Caco-2 (cell line): ENCODE measurements around the gene KRTAP3-3. TPM values are rescaled to one million over a fixed set of nuclear protein-coding genes. Genes with fewer than 3 reads are reported as not detected.

Experiments used
- BruUV-seq: library from RNA; stranded (reverse); fragments of 400-500 nt; replicated peaks from 2 replicates; lab custom pipeline; 2021; lab: Mats Ljungman, UMichigan
- CTCF ChIA-PET: fragments of 300-600 bp; sonication (Branson Sonifier 250); formaldehyde crosslinking; loops from one replicate; lab custom pipeline; 2022; ENCODE audit warnings: antibody characterized with exemption; lab: Charles Lee
- POLR2A ChIA-PET: fragments of 300-600 bp; sonication (Branson Sonifier 250); formaldehyde crosslinking; loops from one replicate; lab custom pipeline; 2022; ENCODE audit warnings: antibody characterized with exemption; lab: Charles Lee
- DNase-seq, 2 experiments: peaks; one replicate each; pipeline versions ENCODE4 v3.0.0 to v3.0.0-alpha.2; 2020 to 2022
- H3K27me3 ChIP-seq: replicated peaks from 2 replicates; pipeline ENCODE4 v1.6.0; 2011; ENCODE audit warnings: low read length; ENCODE audit not compliant: control insufficient read depth, insufficient read depth
- H3K36me3 ChIP-seq: 2 replicates; pipeline ENCODE4 v1.5.1; 2011; ENCODE audit warnings: low read length; ENCODE audit not compliant: control insufficient read depth, insufficient read depth
- H3K4me1 ChIP-seq: fragments of 250-450 bp; sonication (Bioruptor Pico); 2 replicates; pipeline ENCODE4 v1.5.1; 2020; ENCODE audit warnings: mild to moderate bottlenecking
- H3K4me3 ChIP-seq: 2 replicates; pipeline ENCODE4 v1.5.1; 2011; ENCODE audit warnings: low read depth, mild to moderate bottlenecking, control low read depth, low read length
- H3K9me3 ChIP-seq: fragments of 250-450 bp; sonication (Bioruptor Pico); 2 replicates; pipeline ENCODE4 v1.5.1; 2020; ENCODE audit warnings: mild to moderate bottlenecking, moderate library complexity
- H3K27ac Mint-ChIP-seq: one replicate; pipeline ENCODE4 v1.8.0; 2022; ENCODE audit warnings: mixed read lengths; ENCODE audit not compliant: unreplicated experiment
- H3K27me3 Mint-ChIP-seq: one replicate; pipeline ENCODE4 v1.8.0; 2022; ENCODE audit warnings: mixed read lengths; ENCODE audit not compliant: insufficient read depth, unreplicated experiment
- H3K36me3 Mint-ChIP-seq: one replicate; pipeline ENCODE4 v1.8.0; 2022; ENCODE audit warnings: mild to moderate bottlenecking, mixed read lengths; ENCODE audit not compliant: insufficient read depth, unreplicated experiment
- H3K4me1 Mint-ChIP-seq: one replicate; pipeline ENCODE4 v1.8.0; 2022; ENCODE audit warnings: low read depth, mixed read lengths; ENCODE audit not compliant: unreplicated experiment
- H3K4me3 Mint-ChIP-seq: one replicate; pipeline ENCODE4 v1.8.0; 2022; ENCODE audit warnings: mild to moderate bottlenecking, moderate library complexity, mixed read lengths; ENCODE audit not compliant: unreplicated experiment
- H3K9me3 Mint-ChIP-seq: one replicate; pipeline ENCODE4 v1.8.0; 2022; ENCODE audit warnings: mixed read lengths; ENCODE audit not compliant: unreplicated experiment
- CTCF ChIP-seq, 2 experiments: fragments of 200-600 bp in 1 of 2; IDR thresholded peaks; 1 replicate in 1 of 2; 2 replicates in 1 of 2; pipeline versions ENCODE4 v1.5.1 to v1.8.0; 2011 to 2022; ENCODE audit warnings: antibody characterized with exemption in 1 of 2, control low read depth in 1 of 2, inconsistent platforms in 1 of 2, low read depth in 1 of 2, low read length in 1 of 2, mild to moderate bottlenecking in 1 of 2, moderate library complexity in 1 of 2; ENCODE audit not compliant: insufficient read depth in 1 of 2, severe bottlenecking in 1 of 2, unreplicated experiment in 1 of 2
- intact Hi-C: fragments of 100-400 bp; cut with micrococcal nuclease; formaldehyde crosslinking; loops from one replicate; pipeline ENCODE4 v1.10.0; 2022; ENCODE audit not compliant: unreplicated experiment
- total RNA-seq: library from RNA; stranded (reverse); gene quantifications from 2 replicates; pipeline ENCODE4 v1.2.3, GENCODE V29; 2022

KRTAP3-3 gene
- total RNA-seq, 1 experiment from 2014 or later = not detected

GRCh38 chr17:41026715-41027471 lies 32.9 kb upstream of the KRTAP3-3 start, which contains the start of gene KRTAP1-5:
Gene KRTAP1-5 (minus strand): TSS chr17:41027208. CDS start chr17:41027155, 53 bp downstream.
- Mint-ChIP-seq H3K27me3 (no peaks in the 10 kb centered on the region), H3K4me3 (no peak within 1 kb of the TSS), H3K9me3 (peaks cover 13% of the 10 kb centered on the region), H3K36me3 (no peaks in the 10 kb centered on the region), H3K27ac (no peak within 1 kb of the TSS), H3K4me1 (no peaks in the 10 kb centered on the region)
- CTCF ChIA-PET = no interaction called here
- H3K4me3 ChIP-seq = no peak within 1 kb of the TSS
- no peak for DNase-seq
- intact Hi-C loops = no loop called here
- no peaks in the 10 kb centered on the region for H3K9me3 ChIP-seq
- POLR2A ChIA-PET = no interaction called here
- H3K27me3 ChIP-seq = no peaks in the 10 kb centered on the region
- no peak for TF ChIP-seq CTCF (IDR thresholded peaks at IDR 0.05; ENCODE audit: insufficient read depth in 1 of 2, low read depth in 1 of 2, low read length in 1 of 2, severe bottlenecking in 1 of 2, unreplicated experiment in 1 of 2)
- no peaks in the 10 kb centered on the region for H3K4me1 ChIP-seq
- no TSS peak for BruUV-seq
- no peaks in the 10 kb centered on the region for H3K36me3 ChIP-seq

- no peak overlapping the region for H3K4me3 Mint-ChIP-seq
- CTCF ChIA-PET = no interaction called here
Measured at GRCh38 chr17:41024697-41025096, 30.7 kb upstream of the KRTAP3-3 start.

GRCh38 chr17:41020336-41020735 lies 26.4 kb upstream of the KRTAP3-3 start:
- BruUV-seq = no TSS peak
- no peak for TF ChIP-seq CTCF (IDR thresholded peaks at IDR 0.05; ENCODE audit: insufficient read depth in 1 of 2, low read depth in 1 of 2, low read length in 1 of 2, severe bottlenecking in 1 of 2, unreplicated experiment in 1 of 2)
- intact Hi-C loops = no loop called here
- Mint-ChIP-seq H3K4me3 (no peak overlapping the region), H3K4me1 (peaks cover 14% of the 10 kb centered on the region), H3K36me3 (no peaks in the 10 kb centered on the region), H3K27ac (no peak overlapping the region), H3K9me3 (peaks cover 17% of the 10 kb centered on the region), H3K27me3 (no peaks in the 10 kb centered on the region)
- DNase-seq = peak; percentile 31 to 61
- no peaks in the 10 kb centered on the region for H3K9me3 ChIP-seq
- peaks cover 36% of the 10 kb centered on the region for H3K4me1 ChIP-seq
- no peaks in the 10 kb centered on the region for H3K36me3 ChIP-seq
- POLR2A ChIA-PET = no interaction called here
- CTCF ChIA-PET = no interaction called here
- no peaks in the 10 kb centered on the region for H3K27me3 ChIP-seq
- no peak overlapping the region for H3K4me3 ChIP-seq

More at GRCh38 chr17:41024697-41025096, 30.7 kb upstream of the KRTAP3-3 start:
- 0 out of 2 replicates have a peak, but pooled peaks cover 6% of the 10 kb centered on the region for H3K4me1 ChIP-seq
- H3K36me3 Mint-ChIP-seq = no peaks in the 10 kb centered on the region
- no peaks in the 10 kb centered on the region for H3K9me3 ChIP-seq
- intact Hi-C loops = no loop called here
- no peak for DNase-seq
- H3K27me3 ChIP-seq = no peaks in the 10 kb centered on the region
- no TSS peak for BruUV-seq
- H3K27me3 Mint-ChIP-seq = no peaks in the 10 kb centered on the region
- no peaks in the 10 kb centered on the region for H3K36me3 ChIP-seq
- POLR2A ChIA-PET = no interaction called here
- no peaks in the 10 kb centered on the region for H3K4me1 Mint-ChIP-seq
- no peak overlapping the region for H3K27ac Mint-ChIP-seq
- peaks cover 13% of the 10 kb centered on the region for H3K9me3 Mint-ChIP-seq
- no peak overlapping the region for H3K4me3 ChIP-seq
- TF ChIP-seq CTCF (IDR thresholded peaks at IDR 0.05; ENCODE audit: insufficient read depth in 1 of 2, low read depth in 1 of 2, low read length in 1 of 2, severe bottlenecking in 1 of 2, unreplicated experiment in 1 of 2) = no peak
